PC-9 (cell line): Measurements from ENCODE around the gene CACNA1G.

Source experiments
- CTCF ChIP-seq: fragments of 200-600 bp; sonication (generic); conservative IDR thresholded peaks from 2 replicates; pipeline ENCODE4 v1.6.1; 2017; ENCODE audit warnings: mixed run types, antibody characterized with exemption, mild to moderate bottlenecking, moderate library complexity
- EZH2 ChIP-seq: fragments of 200-600 bp; sonication (generic); IDR thresholded peaks from 2 replicates; pipeline ENCODE4 v1.8.0; 2017; ENCODE audit warnings: antibody characterized with exemption, low read depth

GRCh38 chr17:50676065-50676975 lies 115.8 kb downstream of the CACNA1G start:
- TF ChIP-seq CTCF, result no peak
- no peak for TF ChIP-seq EZH2
